ENCODE results near the gene ZNF593. TPM values are rescaled to one million over a fixed set of nuclear protein-coding genes. Genes with fewer than 3 reads are reported as not detected.

Gene ZNF593
- total RNA-seq, 1 donor from 2014 or later: 3.3 TPM

- peaks cover 50% of the 10 kb centered on the region for H3K27me3 ChIP-seq
- Mint-ChIP-seq H3K27ac (peak overlapping the region; percentile 89), H3K9me3 (no peaks in the 10 kb centered on the region), H3K4me1 (peaks cover 56% of the 10 kb centered on the region), H3K27me3 (ENCODE audit: insufficient read depth, low read depth) (peaks cover 37% of the 10 kb centered on the region), H3K4me3 (peak overlapping the region; percentile 80), H3K36me3 (no peaks in the 10 kb centered on the region)
- peaks cover 41% of the 10 kb centered on the region for H3K4me1 ChIP-seq
- peak overlapping the region; percentile 83 for H3K4me2 ChIP-seq
- TF ChIP-seq, protein P1, sequence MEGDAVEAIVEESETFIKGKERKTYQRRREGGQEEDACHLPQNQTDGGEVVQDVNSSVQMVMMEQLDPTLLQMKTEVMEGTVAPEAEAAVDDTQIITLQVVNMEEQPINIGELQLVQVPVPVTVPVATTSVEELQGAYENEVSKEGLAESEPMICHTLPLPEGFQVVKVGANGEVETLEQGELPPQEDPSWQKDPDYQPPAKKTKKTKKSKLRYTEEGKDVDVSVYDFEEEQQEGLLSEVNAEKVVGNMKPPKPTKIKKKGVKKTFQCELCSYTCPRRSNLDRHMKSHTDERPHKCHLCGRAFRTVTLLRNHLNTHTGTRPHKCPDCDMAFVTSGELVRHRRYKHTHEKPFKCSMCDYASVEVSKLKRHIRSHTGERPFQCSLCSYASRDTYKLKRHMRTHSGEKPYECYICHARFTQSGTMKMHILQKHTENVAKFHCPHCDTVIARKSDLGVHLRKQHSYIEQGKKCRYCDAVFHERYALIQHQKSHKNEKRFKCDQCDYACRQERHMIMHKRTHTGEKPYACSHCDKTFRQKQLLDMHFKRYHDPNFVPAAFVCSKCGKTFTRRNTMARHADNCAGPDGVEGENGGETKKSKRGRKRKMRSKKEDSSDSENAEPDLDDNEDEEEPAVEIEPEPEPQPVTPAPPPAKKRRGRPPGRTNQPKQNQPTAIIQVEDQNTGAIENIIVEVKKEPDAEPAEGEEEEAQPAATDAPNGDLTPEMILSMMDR (IDR thresholded peaks at IDR 0.05): no peak
- TF ChIP-seq EZH2phosphoT487 (IDR thresholded peaks at IDR 0.05) (no peak), EZH2 (IDR thresholded peaks at IDR 0.05) (no peak)
- DNase-seq (ENCODE audit: low spot score): no peak
- H3F3A ChIP-seq (ENCODE audit: low read depth): peaks cover 61% of the 10 kb centered on the region
- H4K20me1 ChIP-seq (ENCODE audit: low read depth): no peaks in the 10 kb centered on the region
- no peaks in the 10 kb centered on the region for H3K9me3 ChIP-seq (ENCODE audit: low read depth)
- H3K36me3 ChIP-seq: no peaks in the 10 kb centered on the region
- peak overlapping the region; percentile 95 for H2AFZ ChIP-seq (replicated peaks)
- H3K79me2 ChIP-seq (ENCODE audit: low read depth): peaks cover 3% of the 10 kb centered on the region
- no peak overlapping the region for H3K27ac ChIP-seq
- H3K9ac ChIP-seq: no peak overlapping the region
- H3K4me3 ChIP-seq: peak overlapping the region; percentile 58
Measured at GRCh38 chr1:26164861-26165842, 4.6 kb upstream of the ZNF593 start.

GRCh38 chr1:26166719-26167281, 2.9 kb upstream of the ZNF593 start:
- H2AFZ ChIP-seq (replicated peaks): no peak overlapping the region
- peaks cover 37% of the 10 kb centered on the region for H3K27me3 Mint-ChIP-seq (ENCODE audit: insufficient read depth, low read depth)
- no peak for DNase-seq (ENCODE audit: low spot score)
- no peaks in the 10 kb centered on the region for H3K9me3 Mint-ChIP-seq
- H3K4me3 ChIP-seq: no peak overlapping the region
- H3K79me2 ChIP-seq (ENCODE audit: low read depth): peaks cover 13% of the 10 kb centered on the region
- no peak overlapping the region for H3K9ac ChIP-seq
- peak overlapping the region; percentile 19 for H3K27ac Mint-ChIP-seq
- H3K4me1 Mint-ChIP-seq: peaks cover 64% of the 10 kb centered on the region
- no peaks in the 10 kb centered on the region for H3K9me3 ChIP-seq (ENCODE audit: low read depth)
- no peaks in the 10 kb centered on the region for H3K36me3 ChIP-seq
- no peak overlapping the region for H3K27ac ChIP-seq
- peaks cover 33% of the 10 kb centered on the region for H3K27me3 ChIP-seq
- no peak overlapping the region for H3K4me2 ChIP-seq
- H3F3A ChIP-seq (ENCODE audit: low read depth): peaks cover 50% of the 10 kb centered on the region
- peaks cover 45% of the 10 kb centered on the region for H3K4me1 ChIP-seq
- peaks cover 3% of the 10 kb centered on the region for H4K20me1 ChIP-seq (ENCODE audit: low read depth)
- TF ChIP-seq EZH2phosphoT487 (IDR thresholded peaks at IDR 0.05): no peak
- H3K36me3 Mint-ChIP-seq: no peaks in the 10 kb centered on the region
- peak overlapping the region; percentile 14 for H3K4me3 Mint-ChIP-seq

- DNase-seq (ENCODE audit: low spot score): peak; percentile 81
- H3K9me3 ChIP-seq (ENCODE audit: low read depth): no peaks in the 10 kb centered on the region
- H3K9ac ChIP-seq: peak within 1 kb of the TSS; percentile 71
- peak within 1 kb of the TSS; percentile 97 for H3K27ac Mint-ChIP-seq
- H3K27me3 Mint-ChIP-seq (ENCODE audit: insufficient read depth, low read depth): peaks cover 31% of the 10 kb centered on the region
- peak within 1 kb of the TSS; percentile 77 for H3K4me3 ChIP-seq
- peaks cover 3% of the 10 kb centered on the region for H4K20me1 ChIP-seq (ENCODE audit: low read depth)
- H3K4me1 Mint-ChIP-seq: peaks cover 59% of the 10 kb centered on the region
- H3K27ac ChIP-seq: peak within 1 kb of the TSS; percentile 56
- H3K79me2 ChIP-seq (ENCODE audit: low read depth): peaks cover 13% of the 10 kb centered on the region
- H2AFZ ChIP-seq (replicated peaks): peak within 1 kb of the TSS; percentile 44
- peaks cover 44% of the 10 kb centered on the region for H3K4me1 ChIP-seq
- H3K36me3 ChIP-seq: no peaks in the 10 kb centered on the region
- H3K9me3 Mint-ChIP-seq: no peaks in the 10 kb centered on the region
- peaks cover 16% of the 10 kb centered on the region for H3K27me3 ChIP-seq
- peak within 1 kb of the TSS; percentile 89 for H3K4me3 Mint-ChIP-seq
- peaks cover 36% of the 10 kb centered on the region for H3F3A ChIP-seq (ENCODE audit: low read depth)
- H3K4me2 ChIP-seq: peak within 1 kb of the TSS; percentile 98
- H3K36me3 Mint-ChIP-seq: no peaks in the 10 kb centered on the region
- no peak for TF ChIP-seq EZH2phosphoT487 (IDR thresholded peaks at IDR 0.05)
Measured at GRCh38 chr1:26168410-26169197, 1.1 kb upstream of the ZNF593 start, which contains the start of gene C1orf232. Gene C1orf232 (minus strand): TSS chr1:26168963. CDS start chr1:26168499, 464 bp downstream.

- peaks cover 3% of the 10 kb centered on the region for H4K20me1 ChIP-seq (ENCODE audit: low read depth)
- Mint-ChIP-seq H3K9me3 (no peaks in the 10 kb centered on the region), H3K4me3 (peak overlapping the region; percentile 89), H3K4me1 (peaks cover 57% of the 10 kb centered on the region), H3K27ac (peak overlapping the region; percentile 97), H3K36me3 (no peaks in the 10 kb centered on the region), H3K27me3 (ENCODE audit: insufficient read depth, low read depth) (peaks cover 29% of the 10 kb centered on the region)
- H3K9ac ChIP-seq: no peak overlapping the region
- H3K9me3 ChIP-seq (ENCODE audit: low read depth): no peaks in the 10 kb centered on the region
- DNase-seq (ENCODE audit: low spot score): no peak
- peaks cover 34% of the 10 kb centered on the region for H3F3A ChIP-seq (ENCODE audit: low read depth)
- H3K4me3 ChIP-seq: peak overlapping the region; percentile 77
- H3K27me3 ChIP-seq: peaks cover 11% of the 10 kb centered on the region
- TF ChIP-seq, protein P1 (IDR thresholded peaks at IDR 0.05): no peak
- no peak for TF ChIP-seq EZH2 (IDR thresholded peaks at IDR 0.05)
- TF ChIP-seq EZH2phosphoT487 (IDR thresholded peaks at IDR 0.05): no peak
- H3K4me1 ChIP-seq: peaks cover 44% of the 10 kb centered on the region
- no peak overlapping the region for H2AFZ ChIP-seq (replicated peaks)
- peak overlapping the region; percentile 56 for H3K27ac ChIP-seq
- H3K4me2 ChIP-seq: peak overlapping the region; percentile 98
- no peaks in the 10 kb centered on the region for H3K36me3 ChIP-seq
- H3K79me2 ChIP-seq (ENCODE audit: low read depth): peaks cover 13% of the 10 kb centered on the region
Measured at GRCh38 chr1:26169198-26169554, 532 bp upstream of the ZNF593 start.
